Epithelial cell of prostate (primary cell): Measurements from ENCODE around the gene UBE2E2.
A peak's percentile ranks its signal among the peaks of the same experiment; 100 is the strongest.

Experiments
- DNase-seq: peaks from one replicate; pipeline ENCODE4 v3.0.0-alpha.2; 2011; ENCODE audit warnings: low read depth, low spot score
- H3K27ac ChIP-seq: fragments of 450-650 bp; 2 replicates; pipeline ENCODE4 v1.5.1; 2017; ENCODE audit warnings: mild to moderate bottlenecking

Gene UBE2E2

DNA sequence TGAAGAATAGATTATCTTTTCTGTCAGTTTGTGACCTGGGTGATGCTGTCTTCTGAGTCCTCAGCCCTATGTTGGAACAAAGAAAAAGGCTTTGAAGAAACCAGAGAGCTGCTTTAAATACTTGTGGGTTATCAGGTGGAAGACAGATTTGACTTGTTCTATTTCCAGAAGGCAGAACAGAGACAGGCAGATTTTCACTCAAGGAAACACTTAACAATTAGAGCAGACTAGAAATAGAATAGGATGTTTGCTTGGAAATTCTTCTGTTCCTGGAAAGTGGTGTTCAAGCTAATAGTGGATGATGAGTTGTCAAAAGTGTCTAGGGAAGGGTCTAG, 219.4 kb downstream of the UBE2E2 start:
- DNase-seq: no peak
- no peak overlapping the region for H3K27ac ChIP-seq

DNA sequence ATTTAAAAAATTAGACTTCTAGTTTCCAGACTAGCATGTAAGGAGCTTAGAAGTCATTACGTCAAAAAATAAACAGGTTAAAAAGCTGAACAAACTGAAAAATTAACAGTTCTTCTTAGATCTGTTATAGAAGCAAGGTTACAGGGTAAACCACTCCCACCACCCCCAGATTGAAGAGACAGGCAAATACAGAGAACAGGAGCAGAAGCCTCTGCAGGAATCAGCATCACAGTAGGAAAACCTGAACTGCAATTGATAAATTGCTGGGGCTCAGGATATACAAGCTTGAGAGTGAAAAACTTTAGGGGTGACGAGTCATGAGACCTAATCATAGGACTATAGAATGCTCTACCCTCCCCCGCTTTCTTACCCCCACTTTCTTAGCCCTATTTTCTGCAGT, 222.3 kb downstream of the UBE2E2 start:
- H3K27ac ChIP-seq: no peak overlapping the region
- no peak for DNase-seq

DNA sequence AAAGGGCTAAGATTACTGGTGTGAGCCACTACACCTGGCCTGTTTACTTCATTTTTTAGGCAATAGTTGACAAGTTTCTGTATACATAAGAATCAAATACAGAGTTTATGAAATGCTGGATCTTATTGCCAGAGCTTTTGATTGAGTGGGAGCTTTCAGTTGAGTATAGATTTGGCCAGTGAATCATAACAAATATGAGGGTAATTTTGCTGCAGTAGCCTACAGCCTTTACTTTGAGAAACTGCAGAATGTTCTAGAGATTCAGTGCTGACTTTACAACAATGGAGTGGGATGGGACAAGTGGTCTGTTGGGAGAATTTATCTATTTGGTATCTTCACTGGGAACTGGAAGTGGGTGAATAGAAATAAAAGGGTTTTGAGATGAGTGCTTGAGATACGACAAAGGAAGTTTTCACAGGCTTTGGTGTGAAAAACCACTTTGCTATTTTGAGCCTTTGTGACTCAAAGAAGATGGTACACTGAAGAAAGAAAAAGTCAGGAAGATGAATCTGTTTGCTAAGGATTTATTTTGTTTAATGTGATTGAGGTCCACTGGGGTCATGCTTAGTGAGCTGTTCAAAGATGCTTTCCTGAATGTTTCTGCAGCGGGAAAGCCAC, 227.8 kb downstream of the UBE2E2 start:
- H3K27ac ChIP-seq: no peak overlapping the region
- no peak for DNase-seq

DNA sequence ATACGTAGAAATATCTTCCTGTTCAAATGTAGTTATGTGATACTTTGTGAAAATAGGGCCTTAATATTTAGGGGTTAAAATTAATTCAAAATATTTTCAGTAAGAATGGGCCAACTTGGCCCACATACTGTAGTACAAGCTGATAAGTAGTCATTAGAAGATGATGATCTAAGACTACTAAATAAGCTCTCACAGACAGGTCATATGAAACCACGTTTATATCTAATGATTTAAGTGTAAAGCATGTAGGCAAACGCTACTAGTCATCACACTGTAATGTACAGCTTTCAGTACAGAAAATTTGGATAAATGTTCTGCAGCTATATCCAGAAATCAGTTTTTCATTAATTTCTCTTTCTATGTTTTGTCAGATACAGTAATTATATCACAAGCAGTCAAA, 228.6 kb downstream of the UBE2E2 start:
- DNase-seq: no peak
- H3K27ac ChIP-seq: no peak overlapping the region

DNA sequence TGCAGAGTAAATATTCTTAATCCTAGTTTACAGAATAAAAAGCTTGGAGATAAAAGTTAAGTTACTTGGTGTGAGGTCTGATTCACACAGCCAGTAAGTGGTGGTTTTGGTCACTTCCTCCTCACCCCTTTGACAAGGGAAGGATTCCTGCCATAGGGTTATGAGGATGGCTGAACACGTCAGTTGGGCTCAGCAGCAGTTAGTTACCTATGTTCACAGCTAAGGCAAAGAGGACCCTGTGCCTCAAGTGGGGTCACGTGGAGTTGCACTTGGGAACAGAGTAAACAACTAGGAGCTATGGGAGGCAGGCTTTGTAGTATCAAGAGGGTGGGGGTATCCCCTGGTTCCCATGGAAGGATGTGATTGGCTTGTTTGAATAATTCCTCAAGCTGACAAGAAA, 232.2 kb downstream of the UBE2E2 start:
- no peak for DNase-seq
- H3K27ac ChIP-seq: no peak overlapping the region

DNA sequence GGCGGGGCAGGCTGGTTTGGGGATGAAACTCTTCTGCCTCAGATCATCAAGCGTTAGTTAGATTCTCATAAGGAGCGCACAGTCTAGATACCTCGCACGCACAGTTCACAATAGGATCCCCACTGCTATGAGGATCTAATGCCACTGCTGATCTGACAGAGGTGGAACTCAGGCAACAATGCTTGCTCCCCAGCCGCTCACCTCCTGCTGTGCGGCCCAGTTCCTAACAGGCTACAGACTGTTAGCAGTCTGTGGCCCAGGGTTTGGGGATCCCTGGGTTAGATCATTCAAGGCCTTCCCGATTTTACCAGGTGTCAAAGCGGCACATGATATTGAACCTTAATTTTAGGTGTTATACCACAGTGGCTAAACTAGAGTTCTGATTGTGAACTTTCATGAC, 232.8 kb downstream of the UBE2E2 start:
- no peak overlapping the region for H3K27ac ChIP-seq
- no peak for DNase-seq

DNA sequence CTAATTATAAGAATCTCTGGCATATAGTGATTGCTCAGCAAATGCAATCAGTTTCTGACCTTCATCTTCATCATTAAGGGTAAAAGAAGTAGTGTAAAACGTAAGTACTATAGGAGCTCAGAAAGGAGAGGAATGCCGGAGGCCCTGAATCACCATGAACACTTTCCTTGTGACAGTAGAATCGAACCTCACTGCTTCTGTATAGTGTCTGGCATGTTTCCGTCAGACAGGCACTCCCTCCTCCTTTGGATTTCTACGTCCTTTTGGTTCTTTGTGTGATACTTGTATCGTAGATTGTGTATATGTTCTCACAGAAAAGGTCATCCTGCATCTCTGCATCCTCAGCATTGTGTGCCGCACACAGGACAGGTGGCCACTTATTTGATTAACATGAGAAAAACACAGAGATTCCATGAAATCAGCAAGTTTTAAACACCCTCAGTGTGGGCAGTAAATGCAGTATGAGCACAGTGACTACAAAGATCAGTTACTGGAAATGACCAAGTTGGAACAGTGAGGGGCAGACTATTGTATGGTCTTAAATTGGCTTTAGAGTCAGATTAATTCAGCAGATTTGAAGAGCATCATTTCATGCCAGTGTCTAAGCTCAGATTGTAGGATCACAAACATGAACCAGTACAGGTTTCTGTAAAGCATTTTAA, 234.5 kb downstream of the UBE2E2 start:
- no peak overlapping the region for H3K27ac ChIP-seq
- DNase-seq: no peak

DNA sequence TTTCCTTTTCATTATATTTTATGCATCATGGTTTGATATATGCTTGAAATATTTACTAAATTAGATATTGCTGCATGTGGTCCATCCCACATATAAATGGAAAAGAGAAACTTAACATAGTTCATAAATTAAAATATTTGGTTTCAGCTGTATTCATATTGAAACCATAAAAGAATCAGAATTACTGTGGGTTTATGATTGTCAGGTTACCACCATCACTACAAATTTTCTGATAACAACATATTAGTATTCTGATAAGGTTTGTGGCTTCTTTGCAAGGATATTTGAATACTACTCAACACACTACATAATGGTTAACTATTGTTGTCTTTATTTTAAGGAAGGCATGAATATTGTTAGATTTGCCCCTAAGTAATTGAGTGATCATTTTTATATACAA, 235.5 kb downstream of the UBE2E2 start:
- no peak overlapping the region for H3K27ac ChIP-seq
- no peak for DNase-seq

DNA sequence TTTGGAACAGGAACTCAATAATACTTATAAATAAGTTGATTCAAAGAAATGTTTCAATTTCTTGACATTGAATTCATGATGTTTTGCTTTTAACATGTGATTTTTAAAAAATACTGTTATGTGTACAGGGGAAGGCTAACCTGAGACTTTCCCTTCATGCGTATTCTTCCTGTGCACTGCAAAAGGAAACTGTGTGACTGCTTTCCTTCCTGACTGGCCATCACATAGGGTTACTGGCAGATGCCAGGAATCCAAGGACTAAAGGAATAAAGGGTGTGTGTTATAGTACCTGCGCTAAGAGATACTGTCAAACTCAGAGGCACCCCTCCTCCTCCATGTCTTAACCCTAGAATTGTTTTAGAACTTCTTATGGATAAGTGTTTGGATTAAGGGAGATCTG, 236.0 kb downstream of the UBE2E2 start:
- no peak overlapping the region for H3K27ac ChIP-seq
- DNase-seq: no peak

DNA sequence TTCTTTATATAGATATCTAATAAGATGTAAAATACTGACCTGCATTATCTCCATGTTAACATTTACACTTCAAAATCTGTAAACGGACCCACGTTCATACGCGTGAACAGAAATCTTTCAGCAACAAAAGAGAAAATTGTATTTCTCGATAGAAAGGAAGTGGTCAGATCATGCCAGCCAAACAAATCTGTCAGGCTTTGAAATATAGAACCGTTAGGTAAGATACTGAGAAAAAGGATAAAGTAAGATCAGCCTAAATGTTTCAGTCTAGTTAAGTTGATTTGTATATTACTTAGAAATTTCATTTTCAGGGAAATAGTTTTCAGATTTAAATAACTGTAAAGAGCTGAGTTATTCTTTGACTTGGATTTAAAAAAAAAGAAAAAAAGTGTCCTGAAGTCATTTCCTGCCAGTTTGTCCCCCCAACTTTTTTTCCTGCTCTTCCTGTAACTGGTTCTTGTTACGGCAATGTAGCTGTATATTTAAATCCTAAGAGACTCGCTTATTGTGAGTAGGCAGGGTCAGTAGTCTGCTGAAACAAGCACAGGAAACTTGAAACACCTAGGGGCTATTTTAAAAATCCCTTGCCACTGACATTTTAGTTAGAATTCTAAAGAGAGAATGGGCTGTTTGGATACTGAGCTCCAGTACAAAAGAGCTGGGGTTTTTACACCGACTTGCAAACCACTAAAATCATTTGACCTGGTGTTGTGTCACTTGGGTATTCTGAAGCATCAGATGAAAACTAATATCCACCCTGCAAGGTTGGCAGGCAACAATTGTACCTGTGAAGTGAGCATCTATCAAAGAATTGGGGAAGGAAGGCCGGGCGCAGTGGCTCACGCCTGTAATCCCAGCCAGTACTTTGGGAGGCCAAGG, 237.5 kb downstream of the UBE2E2 start:
- DNase-seq: no peak
- no peak overlapping the region for H3K27ac ChIP-seq

DNA sequence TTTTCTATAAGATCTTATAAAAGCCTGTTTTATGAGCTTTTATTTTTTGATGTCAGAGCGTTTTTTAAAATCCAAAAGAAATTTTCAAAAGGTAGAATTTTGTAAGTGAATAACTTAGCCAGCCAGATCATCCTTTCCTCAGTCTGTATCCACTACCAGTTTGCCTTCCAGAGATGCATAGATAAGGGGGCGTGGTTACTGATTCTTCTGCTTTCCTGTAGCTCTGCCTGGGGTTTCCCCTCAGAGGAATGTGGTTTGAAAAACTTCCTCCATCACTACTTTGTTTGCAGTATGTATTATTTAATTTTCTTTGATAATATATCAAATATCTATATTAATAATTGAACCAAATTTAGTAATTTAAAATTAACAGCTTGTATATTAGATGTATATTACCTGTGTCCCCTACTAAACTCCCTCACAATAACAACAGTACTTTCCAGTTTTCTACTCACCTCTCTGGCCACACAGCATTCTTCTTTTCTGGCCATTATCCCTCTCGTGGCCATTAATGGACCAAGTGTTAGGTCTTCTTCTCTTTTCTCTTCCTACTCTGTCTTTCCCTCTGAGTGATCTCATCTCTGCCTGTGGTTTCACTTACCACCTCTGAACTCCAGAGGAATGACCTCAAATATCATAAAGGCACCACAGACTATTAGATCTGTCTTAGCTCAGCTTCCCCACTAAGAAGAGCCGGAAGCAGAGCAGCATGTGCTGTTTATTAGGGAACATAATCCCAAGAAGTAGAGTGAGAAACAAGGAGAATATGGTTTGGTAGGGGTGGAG, 239.7 kb downstream of the UBE2E2 start:
- no peak overlapping the region for H3K27ac ChIP-seq
- no peak for DNase-seq

DNA sequence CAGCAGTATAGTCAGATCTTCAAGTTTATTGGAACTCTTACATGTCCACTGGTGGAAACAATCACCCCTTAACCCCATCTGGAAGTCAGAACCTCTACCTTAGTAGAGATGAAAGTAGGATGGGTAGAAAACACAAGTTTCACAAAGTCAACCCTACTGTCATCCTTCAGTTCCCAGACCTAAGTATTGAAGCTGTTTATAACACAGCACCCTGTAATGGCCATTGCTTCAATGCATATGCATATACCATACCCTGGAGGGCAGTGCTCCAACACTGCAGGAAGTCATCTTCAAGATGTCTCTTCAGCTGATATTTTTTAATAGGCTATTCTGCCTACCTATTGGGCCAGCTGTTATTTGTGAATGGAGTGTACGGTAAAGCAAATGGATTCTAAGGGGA, 241.3 kb downstream of the UBE2E2 start:
- DNase-seq: no peak
- H3K27ac ChIP-seq: no peak overlapping the region

DNA sequence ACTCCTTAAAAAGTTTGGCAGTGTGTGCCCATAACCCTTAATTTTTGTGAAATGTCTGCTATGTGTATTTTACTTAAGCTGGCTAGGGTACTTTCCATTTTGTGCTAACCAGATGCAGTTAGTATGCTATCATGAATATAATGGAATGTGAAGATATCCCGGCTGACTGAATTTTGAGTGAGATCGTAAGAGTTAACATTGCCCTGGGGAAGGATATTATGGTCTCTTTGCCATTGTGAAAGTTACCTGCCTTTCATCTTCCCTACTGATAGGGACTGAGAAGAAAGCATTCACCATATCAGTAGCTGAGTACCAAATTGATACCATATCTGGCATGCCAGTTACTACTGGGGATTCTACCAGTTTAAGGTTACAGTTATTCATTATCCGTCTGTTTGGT, 243.2 kb downstream of the UBE2E2 start:
- no peak overlapping the region for H3K27ac ChIP-seq
- DNase-seq: no peak

DNA sequence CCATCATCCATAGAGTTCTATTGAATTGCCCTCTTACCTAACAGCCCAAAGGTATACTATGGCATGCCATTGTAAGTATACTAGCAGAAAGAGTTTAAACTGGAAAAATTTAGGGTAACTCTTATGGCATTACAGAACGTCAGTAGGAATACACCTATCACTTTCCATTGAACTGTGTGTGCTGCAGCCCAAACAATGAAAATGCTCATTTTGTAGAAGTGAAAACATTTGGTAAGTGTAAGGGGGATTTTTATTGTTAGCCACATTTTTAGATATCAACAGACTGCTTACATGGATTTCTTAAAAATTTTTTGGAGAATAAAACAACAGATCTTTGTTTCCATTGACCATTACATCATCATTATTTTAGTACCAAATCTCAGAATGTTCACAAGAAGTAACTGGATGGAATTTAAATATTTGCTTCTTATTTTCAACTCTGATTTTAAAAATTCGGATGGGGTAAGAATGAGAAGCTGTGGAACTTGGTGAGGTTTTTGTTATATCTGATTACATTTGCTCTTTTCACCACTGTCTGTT, 245.9 kb downstream of the UBE2E2 start:
- no peak for DNase-seq
- no peak overlapping the region for H3K27ac ChIP-seq

DNA sequence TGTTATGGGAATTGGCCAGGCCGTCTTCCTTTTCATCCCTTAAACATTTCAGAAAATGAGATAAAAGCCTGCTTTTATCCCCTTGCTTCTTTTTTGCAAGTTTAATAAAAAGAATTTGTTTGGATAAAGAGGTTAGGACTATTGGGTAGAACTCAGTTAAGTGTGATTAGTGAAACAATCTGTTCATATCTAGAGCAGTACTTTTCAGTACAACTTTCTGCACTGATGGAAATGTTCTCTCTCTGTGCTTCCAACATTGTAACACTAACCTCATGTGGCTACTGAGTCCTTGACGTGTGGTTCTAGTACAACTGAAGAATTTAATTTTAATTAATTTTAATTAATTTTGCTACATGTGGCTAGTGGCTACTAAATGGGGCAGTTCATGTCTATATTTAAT, 246.9 kb downstream of the UBE2E2 start:
- no peak overlapping the region for H3K27ac ChIP-seq
- no peak for DNase-seq

DNA sequence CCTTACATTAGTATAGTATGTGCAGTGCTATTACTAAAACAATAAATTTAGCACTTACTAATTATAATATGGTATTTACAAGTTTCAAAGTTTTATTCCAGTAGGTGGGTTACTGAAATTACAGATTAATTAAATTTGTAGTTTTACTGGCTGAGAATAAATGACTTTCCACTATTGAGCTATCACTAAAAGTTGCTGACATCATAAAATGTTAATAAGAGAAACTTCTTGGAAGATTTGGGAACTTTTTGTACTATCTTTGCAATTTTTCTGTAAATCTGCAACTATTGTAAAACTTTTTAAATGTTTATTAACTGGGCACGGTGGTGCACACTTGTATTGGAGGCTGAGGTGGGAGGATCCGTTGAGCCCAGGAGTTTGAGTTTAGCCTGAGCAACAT, 247.7 kb downstream of the UBE2E2 start:
- DNase-seq: no peak
- H3K27ac ChIP-seq: no peak overlapping the region

DNA sequence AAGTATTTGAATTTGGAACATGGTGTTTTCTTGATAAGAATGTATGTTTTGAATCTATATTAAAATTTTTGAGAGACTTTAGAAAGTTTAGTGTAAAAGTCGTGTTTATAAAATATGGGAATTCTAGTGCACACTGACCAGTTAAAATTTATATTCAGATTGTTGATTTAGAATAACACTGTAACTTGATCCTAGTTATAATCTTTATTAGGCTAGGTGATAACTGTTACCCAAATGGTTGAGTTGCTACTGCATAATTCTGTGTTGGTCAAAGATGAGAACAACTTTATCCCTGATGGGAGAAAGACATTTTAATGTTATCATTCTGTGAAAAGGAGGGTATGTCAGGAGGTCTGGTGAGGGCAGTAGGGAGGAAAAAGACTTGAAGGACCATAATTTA, 249.3 kb downstream of the UBE2E2 start:
- no peak overlapping the region for H3K27ac ChIP-seq
- no peak for DNase-seq

DNA sequence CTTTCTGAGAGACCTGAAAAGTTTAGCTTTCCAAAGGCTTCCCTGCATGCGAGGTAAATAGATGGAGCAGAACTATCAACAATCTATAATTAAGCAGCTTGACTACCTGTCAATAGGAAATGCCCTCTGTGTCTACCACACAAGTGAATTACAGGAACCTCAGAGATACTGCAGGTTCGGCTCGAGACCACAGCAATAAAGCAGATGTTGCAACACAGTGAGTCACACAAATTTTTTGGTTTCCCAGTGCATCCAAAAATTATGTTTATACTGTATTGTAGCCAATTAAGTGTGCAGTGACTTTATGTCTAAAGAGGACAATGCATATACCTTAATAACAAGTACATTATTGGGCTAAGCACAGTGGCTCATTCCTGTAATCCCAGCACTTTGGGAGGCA, 252.0 kb downstream of the UBE2E2 start:
- DNase-seq: peak; percentile 24
- H3K27ac ChIP-seq: no peak overlapping the region

DNA sequence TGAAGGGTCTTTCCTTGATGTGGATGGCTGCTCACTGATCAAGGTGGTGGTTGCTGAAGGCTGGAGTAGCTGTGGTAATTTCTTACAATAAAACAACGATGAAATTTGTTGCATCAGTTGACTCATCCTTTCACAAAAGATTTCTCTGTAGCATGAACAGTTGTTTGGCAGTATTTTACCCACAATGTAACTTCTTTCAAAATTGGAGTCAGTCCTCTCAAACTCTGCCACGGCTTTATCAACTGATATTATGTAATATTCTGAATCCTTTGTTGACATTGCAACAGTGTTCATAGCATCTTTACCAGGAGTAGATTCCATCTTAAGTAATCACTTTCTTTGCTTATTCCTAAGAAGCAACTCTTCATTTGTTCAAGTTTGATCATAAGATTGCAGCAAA, 252.6 kb downstream of the UBE2E2 start:
- DNase-seq: peak; percentile 6
- no peak overlapping the region for H3K27ac ChIP-seq

DNA sequence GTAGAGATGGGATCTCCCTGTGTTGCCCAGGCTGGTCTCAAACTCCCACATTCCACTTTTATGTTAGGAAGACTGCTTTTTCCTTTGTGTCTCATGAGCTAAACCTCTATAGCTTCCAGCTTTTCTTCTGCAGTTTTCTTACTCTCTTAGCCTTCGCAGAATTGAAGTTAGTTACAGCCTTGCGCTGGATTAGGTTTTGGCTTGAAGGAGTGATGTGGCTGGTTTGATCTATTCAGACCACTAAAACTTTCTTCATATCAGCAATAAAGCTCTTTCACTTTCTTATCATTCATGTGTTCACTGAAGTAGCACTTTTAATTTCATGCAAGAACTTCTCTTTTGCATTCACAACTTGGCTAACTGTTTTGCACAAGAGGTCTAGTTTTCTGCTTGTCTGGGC, 254.6 kb downstream of the UBE2E2 start:
- DNase-seq: no peak
- H3K27ac ChIP-seq: no peak overlapping the region

DNA sequence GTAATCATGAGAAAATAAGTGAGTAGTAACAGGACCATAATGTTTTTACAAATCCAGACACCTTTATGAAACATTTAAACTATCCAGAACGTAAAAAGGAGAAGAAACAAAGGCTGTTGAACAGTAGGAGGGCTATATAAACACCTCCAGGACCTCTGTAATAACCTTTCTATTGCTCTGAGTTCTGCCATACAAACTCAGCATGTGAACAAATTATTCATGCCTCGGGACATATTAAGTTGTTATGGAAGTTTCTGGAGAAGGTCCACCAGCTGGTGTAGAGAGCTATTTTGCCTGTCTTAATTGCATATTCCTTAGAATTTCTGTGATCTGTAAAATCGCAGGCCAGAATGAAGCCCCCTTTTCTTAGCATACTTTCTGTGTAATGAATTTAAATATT, 256.3 kb downstream of the UBE2E2 start:
- H3K27ac ChIP-seq: no peak overlapping the region
- DNase-seq: no peak
